Endothelial cell of umbilical vein (primary cell): ENCODE measurements around the gene GRIN3A. TPM values are rescaled to one million over a fixed set of nuclear protein-coding genes. Genes with fewer than 3 reads are reported as not detected.

Source experiments
- BruUV-seq: library from RNA; stranded (reverse); fragments of 400-500 nt; replicated peaks from 2 replicates; lab custom pipeline; 2021; lab: Mats Ljungman, UMichigan
- CTCF ChIA-PET: fragments of 300-600, 350-600 bp; sonication (Branson Sonifier 250); formaldehyde crosslinking; loops from one replicate; lab custom pipeline; 2021; ENCODE audit warnings: antibody characterized with exemption, inconsistent platforms; lab: Charles Lee
- POLR2A ChIA-PET: fragments of 300-600, 350-600 bp; sonication (Branson Sonifier 250); formaldehyde crosslinking; loops from one replicate; lab custom pipeline; 2021; ENCODE audit warnings: antibody characterized with exemption, inconsistent platforms; lab: Charles Lee
- DNase-seq: peaks from one replicate; pipeline ENCODE4 v3.0.0-alpha.2; 2011; ENCODE audit warnings: low read depth, low spot score
- FAIRE-seq: peaks from 2 replicates; lab custom pipeline; 2011; peaks lifted over from hg19 to GRCh38; lab: Jason Lieb, UNC
- H2AFZ ChIP-seq: 2 replicates; pipeline ENCODE4 v1.6.0; 2012; ENCODE audit warnings: low read depth, low read length, control low read depth, inconsistent platforms
- H3K27ac ChIP-seq: 2 replicates; pipeline ENCODE4 v1.5.1; 2011; ENCODE audit warnings: low read depth, mild to moderate bottlenecking, control low read depth, low read length, moderate library complexity; ENCODE audit not compliant: insufficient read depth
- H3K27me3 ChIP-seq, 2 experiments: 2 replicates each; pipeline versions ENCODE4 v1.6.0 to v1.6.1; 2011; ENCODE audit warnings: low read length in 2 of 2, mixed read lengths in 1 of 2; ENCODE audit not compliant: control insufficient read depth in 2 of 2, insufficient read depth in 2 of 2
- H3K36me3 ChIP-seq, 2 experiments: 2 replicates in 1 of 2; 3 replicates in 1 of 2; pipeline ENCODE4 v1.5.1; 2011; ENCODE audit warnings: low read length in 2 of 2, mild to moderate bottlenecking in 1 of 2, moderate library complexity in 1 of 2; ENCODE audit not compliant: control insufficient read depth in 2 of 2, insufficient read depth in 2 of 2; ENCODE audit errors: extremely low read depth in 1 of 2
- H3K4me1 ChIP-seq: 3 replicates; pipeline ENCODE4 v1.5.1; 2011; ENCODE audit warnings: mild to moderate bottlenecking, low read length; ENCODE audit not compliant: control insufficient read depth, insufficient read depth; ENCODE audit errors: extremely low read depth
- H3K4me2 ChIP-seq: 2 replicates; pipeline ENCODE4 v1.6.1; 2011; ENCODE audit warnings: low read length, control low read depth, mixed read lengths; ENCODE audit not compliant: insufficient read depth
- H3K4me3 ChIP-seq, 3 experiments: fragments of 200-600 bp in 1 of 3; sonication (generic), shearing (Covaris generic) in 1 of 3; replicated peaks in 1 of 3; 2 replicates each; pipeline ENCODE4 v1.5.1; 2011 to 2016; ENCODE audit warnings: control low read depth in 3 of 3, low read length in 3 of 3, mild to moderate bottlenecking in 2 of 3, inconsistent platforms in 1 of 3, low read depth in 1 of 3, moderate library complexity in 1 of 3; ENCODE audit not compliant: insufficient read depth in 1 of 3
- H3K79me2 ChIP-seq: 2 replicates; pipeline ENCODE4 v1.6.0; 2012; ENCODE audit warnings: low read length, inconsistent platforms; ENCODE audit not compliant: control insufficient read depth, insufficient read depth
- H3K9ac ChIP-seq: replicated peaks from 2 replicates; pipeline ENCODE3; 2011; ENCODE audit warnings: low read length, control low read depth; ENCODE audit not compliant: insufficient read depth; ENCODE audit errors: extremely low read depth
- H3K9me1 ChIP-seq: replicated peaks from 3 replicates; pipeline ENCODE4 v1.6.0; 2011; ENCODE audit warnings: mild to moderate bottlenecking, low read length; ENCODE audit not compliant: control insufficient read depth, insufficient read depth; ENCODE audit errors: extremely low read depth
- H3K9me3 ChIP-seq: replicated peaks from 2 replicates; pipeline ENCODE4 v1.5.1; 2012; ENCODE audit warnings: low read length, inconsistent platforms; ENCODE audit not compliant: control insufficient read depth, insufficient read depth
- H4K20me1 ChIP-seq: replicated peaks from 2 replicates; pipeline ENCODE3; 2011; ENCODE audit warnings: mild to moderate bottlenecking, low read length; ENCODE audit not compliant: control insufficient read depth, insufficient read depth; ENCODE audit errors: extremely low read depth
- EZH2 ChIP-seq: IDR thresholded peaks from 2 replicates; pipeline ENCODE4 v1.6.1; 2012; ENCODE audit warnings: borderline replicate concordance, low read depth, mild to moderate bottlenecking, moderate library complexity, low read length, inconsistent platforms; ENCODE audit not compliant: severe bottlenecking
- FOS ChIP-seq: IDR thresholded peaks from 2 replicates; pipeline ENCODE4 v1.6.1; 2011; ENCODE audit warnings: mild to moderate bottlenecking, low read length, moderate library complexity, borderline replicate concordance; ENCODE audit not compliant: insufficient read depth
- GATA2 ChIP-seq: IDR thresholded peaks from 2 replicates; pipeline ENCODE4 v1.7.0; 2011; ENCODE audit warnings: low read depth, mild to moderate bottlenecking, moderate library complexity, mixed read lengths, low read length; ENCODE audit not compliant: insufficient read length, insufficient read depth
- JUN ChIP-seq: IDR thresholded peaks from 2 replicates; pipeline ENCODE4 v1.6.1; 2011; ENCODE audit warnings: borderline replicate concordance, low read depth; ENCODE audit not compliant: insufficient read length, insufficient read depth
- MYC ChIP-seq: IDR thresholded peaks from one replicate; pipeline ENCODE4 v1.6.1; 2011; ENCODE audit warnings: mild to moderate bottlenecking, low read depth, low read length
- POLR2A ChIP-seq: IDR thresholded peaks from 2 replicates; pipeline ENCODE4 v1.6.1; 2012; ENCODE audit warnings: low read depth, mild to moderate bottlenecking, control low read depth, low read length
- POLR2AphosphoS5 ChIP-seq: IDR thresholded peaks from 2 replicates; pipeline ENCODE4 v1.6.1; 2012; ENCODE audit warnings: low read depth, mild to moderate bottlenecking, control low read depth, low read length, moderate library complexity; ENCODE audit not compliant: insufficient read depth
- dilution Hi-C: fragments of 300-500 bp; cut with MboI; formaldehyde crosslinking; loops from one replicate; pipeline ENCODE4 v1.15.0; 2019; ENCODE audit warnings: low sequenced_read_pairs; ENCODE audit not compliant: extremely low pct_ligation_motif_present
- intact Hi-C: fragments of 100-400 bp; cut with micrococcal nuclease; formaldehyde crosslinking; loops from one replicate; pipeline ENCODE4 v1.10.0; 2022
- polyA plus RNA-seq, 4 experiments: library from polyadenylated mRNA; depleted of rRNA in 3 of 4; stranded (reverse) in 3 of 4; unstranded in 1 of 4; fragments of >200 nt; gene quantifications; 2 replicates each; pipeline versions ENCODE4 v1.2.1 to v1.2.3, GENCODE V29; 2011 to 2012; ENCODE audit warnings: missing spikeins in 1 of 4
- total RNA-seq: library from RNA; stranded (reverse); gene quantifications from 2 replicates; pipeline ENCODE4 v1.2.3, GENCODE V29; 2021
- TF ChIP-seq, protein P1 (sequence below), 2 donors: IDR thresholded peaks; 1 replicate in 1 of 2; 2 replicates in 1 of 2; pipeline ENCODE4 v1.5.1; 2011; ENCODE audit warnings: low read length in 2 of 2, mild to moderate bottlenecking in 2 of 2, moderate library complexity in 2 of 2, control low read depth in 1 of 2, inconsistent platforms in 1 of 2, low read depth in 1 of 2; ENCODE audit not compliant: insufficient read depth in 1 of 2; ENCODE audit errors: extremely low read depth in 1 of 2
- TF ChIP-seq, protein P2 (sequence below): IDR thresholded peaks from 2 replicates; pipeline ENCODE4 v1.6.1; 2011; ENCODE audit not compliant: insufficient read depth, insufficient read length

Gene GRIN3A
- total and polyA plus RNA-seq, 2 donors (not counting 3 experiments of a cell fraction or from before 2014, with no cell fraction given) = not detected

DNA sequence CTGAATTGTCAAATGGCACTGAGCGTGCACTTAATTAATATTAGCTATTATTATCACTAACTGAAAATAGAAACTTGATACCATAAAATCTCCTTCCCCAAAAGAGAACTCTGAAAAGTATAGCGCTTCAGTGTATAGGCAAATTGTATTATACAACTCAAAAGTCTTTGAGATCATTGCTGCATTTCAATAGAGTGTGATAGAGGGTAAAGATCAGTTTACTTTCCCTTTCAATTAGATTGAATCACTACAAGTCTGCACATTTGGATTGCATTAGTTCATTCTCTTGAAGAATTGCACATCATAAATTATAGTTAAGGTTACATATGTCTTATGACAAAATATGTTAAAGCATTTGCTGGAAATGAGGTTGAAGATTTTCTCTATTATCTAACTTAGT lies 13.4 kb upstream of the GRIN3A start:
- H3K27ac ChIP-seq = no peak overlapping the region
- no peaks in the 10 kb centered on the region for H3K9me1 ChIP-seq
- H3K27me3 ChIP-seq = no peaks in the 10 kb centered on the region
- no peak for DNase-seq
- TF ChIP-seq MYC (no peak), FOS (no peak), POLR2A (no peak), POLR2AphosphoS5 (no peak), EZH2 (no peak), JUN (no peak), GATA2 (no peak)
- TF ChIP-seq, protein P1, sequence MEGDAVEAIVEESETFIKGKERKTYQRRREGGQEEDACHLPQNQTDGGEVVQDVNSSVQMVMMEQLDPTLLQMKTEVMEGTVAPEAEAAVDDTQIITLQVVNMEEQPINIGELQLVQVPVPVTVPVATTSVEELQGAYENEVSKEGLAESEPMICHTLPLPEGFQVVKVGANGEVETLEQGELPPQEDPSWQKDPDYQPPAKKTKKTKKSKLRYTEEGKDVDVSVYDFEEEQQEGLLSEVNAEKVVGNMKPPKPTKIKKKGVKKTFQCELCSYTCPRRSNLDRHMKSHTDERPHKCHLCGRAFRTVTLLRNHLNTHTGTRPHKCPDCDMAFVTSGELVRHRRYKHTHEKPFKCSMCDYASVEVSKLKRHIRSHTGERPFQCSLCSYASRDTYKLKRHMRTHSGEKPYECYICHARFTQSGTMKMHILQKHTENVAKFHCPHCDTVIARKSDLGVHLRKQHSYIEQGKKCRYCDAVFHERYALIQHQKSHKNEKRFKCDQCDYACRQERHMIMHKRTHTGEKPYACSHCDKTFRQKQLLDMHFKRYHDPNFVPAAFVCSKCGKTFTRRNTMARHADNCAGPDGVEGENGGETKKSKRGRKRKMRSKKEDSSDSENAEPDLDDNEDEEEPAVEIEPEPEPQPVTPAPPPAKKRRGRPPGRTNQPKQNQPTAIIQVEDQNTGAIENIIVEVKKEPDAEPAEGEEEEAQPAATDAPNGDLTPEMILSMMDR (IDR thresholded peaks at IDR 0.05; ENCODE audit: extremely low read depth in 1 of 2, insufficient read depth in 1 of 2, low read depth in 1 of 2, low read length in 2 of 2) = no peak
- TF ChIP-seq, protein P2, sequence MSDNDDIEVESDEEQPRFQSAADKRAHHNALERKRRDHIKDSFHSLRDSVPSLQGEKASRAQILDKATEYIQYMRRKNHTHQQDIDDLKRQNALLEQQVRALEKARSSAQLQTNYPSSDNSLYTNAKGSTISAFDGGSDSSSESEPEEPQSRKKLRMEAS = no peak
- FAIRE-seq = no peak
- no peaks in the 10 kb centered on the region for H3K36me3 ChIP-seq
- H4K20me1 ChIP-seq = no peaks in the 10 kb centered on the region
- no peak overlapping the region for H3K9ac ChIP-seq
- intact Hi-C loops = no loop called here
- no peak overlapping the region for H3K4me3 ChIP-seq
- POLR2A ChIA-PET = no interaction called here
- CTCF ChIA-PET = no interaction called here
- no peak overlapping the region for H2AFZ ChIP-seq
- dilution Hi-C loops = no loop called here
- no peaks in the 10 kb centered on the region for H3K79me2 ChIP-seq
- H3K4me1 ChIP-seq = no peaks in the 10 kb centered on the region
- no peaks in the 10 kb centered on the region for H3K9me3 ChIP-seq
- BruUV-seq = no TSS peak
- H3K4me2 ChIP-seq = no peak overlapping the region
